ENCODE data around the gene FEV. TPM values are rescaled to one million over a fixed set of nuclear protein-coding genes. Genes with fewer than 3 reads are reported as not detected.

Gene FEV
- total RNA-seq, 2 donors from 2014 or later: not detected

- Histone ChIP-seq H3K36me3 (ENCODE audit: control insufficient read depth, insufficient read depth, low read length) (no peaks in the 10 kb centered on the region), H3K27me3 (ENCODE audit: control insufficient read depth, insufficient read depth, low read length, poor library complexity, severe bottlenecking) (peaks cover 56% of the 10 kb centered on the region), H3K9ac (ENCODE audit: extremely low read depth, low read length, poor library complexity, severe bottlenecking) (no peak overlapping the region), H3K4me3 (ENCODE audit: low read length) (peak overlapping the region; percentile 83), H3K4me1 (ENCODE audit: control insufficient read depth, insufficient read depth, low read length) (no peaks in the 10 kb centered on the region), H3K9me3 (ENCODE audit: control insufficient read depth, low read length) (no peaks in the 10 kb centered on the region), H3K27ac (ENCODE audit: low read depth, low read length) (no peak overlapping the region)
- peak; percentile 90 for DNase-seq
- Mint-ChIP-seq H3K27ac (no peak overlapping the region), H3K27me3 (ENCODE audit: insufficient read depth) (peaks cover 68% of the 10 kb centered on the region), H3K9me3 (no peaks in the 10 kb centered on the region), H3K4me1 (peaks cover 16% of the 10 kb centered on the region), H3K36me3 (ENCODE audit: low read depth) (no peaks in the 10 kb centered on the region), H3K4me3 (peak overlapping the region; percentile 67)
- 19 to 70% methylated on average over 5 to 31 of the region's 34 CpGs for whole genome bisulfite sequencing, 2 experiments (ENCODE audit: insufficient coverage in 1 of 2, insufficient read length in 1 of 2)
- no peak for TF ChIP-seq CTCF (conservative IDR thresholded peaks at IDR 0.05)
Measured at GRCh38 chr2:218961651-218962570, 23.1 kb downstream of the FEV start.

GRCh38 chr2:218961229-218961628 lies 23.8 kb downstream of the FEV start:
- no peak overlapping the region for H3K4me3 Mint-ChIP-seq
- Histone ChIP-seq H3K36me3 (ENCODE audit: control insufficient read depth, insufficient read depth, low read length) (no peaks in the 10 kb centered on the region), H3K4me1 (ENCODE audit: control insufficient read depth, insufficient read depth, low read length) (no peaks in the 10 kb centered on the region), H3K9me3 (ENCODE audit: control insufficient read depth, low read length) (no peaks in the 10 kb centered on the region), H3K9ac (ENCODE audit: extremely low read depth, low read length, poor library complexity, severe bottlenecking) (no peak overlapping the region), H3K4me3 (ENCODE audit: low read length) (peak overlapping the region; percentile 68), H3K27me3 (ENCODE audit: control insufficient read depth, insufficient read depth, low read length, poor library complexity, severe bottlenecking) (peaks cover 59% of the 10 kb centered on the region), H3K27ac (ENCODE audit: low read depth, low read length) (no peak overlapping the region)
- no peak overlapping the region for H3K27ac Mint-ChIP-seq
- H3K36me3 Mint-ChIP-seq (ENCODE audit: low read depth): no peaks in the 10 kb centered on the region
- peaks cover 16% of the 10 kb centered on the region for H3K4me1 Mint-ChIP-seq
- DNase-seq: no peak
- WGBS, 2 experiments (ENCODE audit: insufficient coverage in 1 of 2, insufficient read length in 1 of 2): 8 to 16% methylated on average over 3 to 4 of the region's 4 CpGs
- H3K9me3 Mint-ChIP-seq: no peaks in the 10 kb centered on the region
- no peak for TF ChIP-seq CTCF (conservative IDR thresholded peaks at IDR 0.05)
- peaks cover 69% of the 10 kb centered on the region for H3K27me3 Mint-ChIP-seq (ENCODE audit: insufficient read depth)

DNA sequence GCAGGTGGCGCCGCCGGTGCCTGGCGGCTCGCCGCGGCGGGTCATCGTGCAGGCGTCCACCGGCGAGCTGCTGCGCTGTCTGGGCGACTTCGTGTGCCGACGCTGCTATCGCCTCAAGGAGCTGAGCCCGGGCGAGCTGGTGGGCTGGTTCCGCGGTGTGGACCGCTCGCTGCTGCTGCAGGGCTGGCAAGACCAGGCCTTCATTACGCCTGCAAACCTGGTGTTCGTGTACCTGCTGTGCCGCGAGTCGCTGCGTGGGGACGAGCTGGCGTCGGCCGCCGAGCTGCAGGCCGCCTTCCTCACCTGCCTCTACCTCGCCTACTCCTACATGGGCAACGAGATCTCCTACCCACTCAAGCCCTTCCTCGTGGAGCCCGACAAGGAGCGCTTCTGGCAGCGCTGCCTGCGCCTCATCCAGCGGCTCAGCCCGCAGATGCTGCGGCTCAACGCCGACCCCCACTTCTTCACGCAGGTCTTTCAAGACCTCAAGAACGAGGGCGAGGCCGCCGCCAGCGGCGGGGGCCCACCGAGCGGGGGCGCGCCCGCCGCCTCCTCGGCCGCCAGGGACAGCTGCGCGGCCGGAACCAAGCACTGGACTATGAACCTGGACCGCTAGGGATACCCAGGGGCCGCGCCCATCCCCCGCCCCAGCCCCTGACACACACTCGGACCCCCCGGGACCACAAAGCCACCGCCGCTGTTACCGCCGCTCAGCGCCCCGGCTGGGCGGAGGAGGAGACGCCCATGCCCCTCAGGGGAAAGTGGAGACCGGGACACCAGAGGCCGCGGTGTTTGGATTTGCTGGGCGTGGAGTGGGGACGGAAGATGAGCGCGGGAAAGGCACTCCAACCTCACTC lies 24.4 kb downstream of the FEV start:
- no peak overlapping the region for H3K9ac ChIP-seq (ENCODE audit: extremely low read depth, low read length, poor library complexity, severe bottlenecking)
- WGBS, 2 experiments (ENCODE audit: insufficient coverage in 1 of 2, insufficient read length in 1 of 2): 2 to 4% methylated on average over 52 to 87 of the region's 87 CpGs

More for the DNA sequence above, 24.4 kb downstream of the FEV start:
- Mint-ChIP-seq H3K27me3 (ENCODE audit: insufficient read depth) (peaks cover 73% of the 10 kb centered on the region), H3K27ac (no peak overlapping the region), H3K4me1 (peaks cover 16% of the 10 kb centered on the region), H3K36me3 (ENCODE audit: low read depth) (no peaks in the 10 kb centered on the region), H3K4me3 (peak overlapping the region; percentile 72), H3K9me3 (no peaks in the 10 kb centered on the region)
- peaks cover 65% of the 10 kb centered on the region for H3K27me3 ChIP-seq (ENCODE audit: control insufficient read depth, insufficient read depth, low read length, poor library complexity, severe bottlenecking)
- H3K4me3 ChIP-seq (ENCODE audit: low read length): no peak overlapping the region
- no peak for TF ChIP-seq CTCF (conservative IDR thresholded peaks at IDR 0.05)
- peak; percentile 69 for DNase-seq
- no peaks in the 10 kb centered on the region for H3K9me3 ChIP-seq (ENCODE audit: control insufficient read depth, low read length)
- H3K27ac ChIP-seq (ENCODE audit: low read depth, low read length): no peak overlapping the region
- H3K4me1 ChIP-seq (ENCODE audit: control insufficient read depth, insufficient read depth, low read length): no peaks in the 10 kb centered on the region
- H3K36me3 ChIP-seq (ENCODE audit: control insufficient read depth, insufficient read depth, low read length): no peaks in the 10 kb centered on the region
